ENCODE measurements around the gene ABTB1.

Gene ABTB1

GRCh38 chr3:127672429-127673190 is at the start of gene ABTB1:
ABTB1 (plus strand) TSS chr3:127672952; CDS start chr3:127673026, 74 bp downstream.
- peak; percentile 79 for DNase-seq (ENCODE audit: low spot score)

- DNase-seq (ENCODE audit: low spot score): no peak
Observed at GRCh38 chr3:127624063-127624462, 48.7 kb upstream of the ABTB1 start.

GRCh38 chr3:127625821-127626220 is 46.9 kb upstream of the ABTB1 start:
- DNase-seq (ENCODE audit: low spot score): no peak

DNA sequence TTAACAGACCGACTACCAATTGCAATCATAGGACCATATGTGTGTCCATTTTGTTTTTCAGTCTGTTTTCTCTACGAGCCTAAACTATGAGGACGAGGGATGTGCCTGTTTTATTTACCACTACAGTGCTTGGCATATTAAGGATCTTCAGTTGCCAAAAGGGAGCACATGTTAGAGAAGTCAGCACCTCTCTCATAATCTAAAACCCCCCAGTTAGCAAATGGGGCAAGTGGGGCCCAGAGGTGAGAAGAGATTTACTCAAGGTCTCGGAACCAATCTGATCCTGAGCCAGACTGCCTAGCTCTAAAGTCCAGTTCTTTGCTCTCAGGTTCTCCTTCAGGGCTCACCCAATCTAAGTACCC is 44.3 kb upstream of the ABTB1 start:
- no peak for DNase-seq (ENCODE audit: low spot score)

DNA sequence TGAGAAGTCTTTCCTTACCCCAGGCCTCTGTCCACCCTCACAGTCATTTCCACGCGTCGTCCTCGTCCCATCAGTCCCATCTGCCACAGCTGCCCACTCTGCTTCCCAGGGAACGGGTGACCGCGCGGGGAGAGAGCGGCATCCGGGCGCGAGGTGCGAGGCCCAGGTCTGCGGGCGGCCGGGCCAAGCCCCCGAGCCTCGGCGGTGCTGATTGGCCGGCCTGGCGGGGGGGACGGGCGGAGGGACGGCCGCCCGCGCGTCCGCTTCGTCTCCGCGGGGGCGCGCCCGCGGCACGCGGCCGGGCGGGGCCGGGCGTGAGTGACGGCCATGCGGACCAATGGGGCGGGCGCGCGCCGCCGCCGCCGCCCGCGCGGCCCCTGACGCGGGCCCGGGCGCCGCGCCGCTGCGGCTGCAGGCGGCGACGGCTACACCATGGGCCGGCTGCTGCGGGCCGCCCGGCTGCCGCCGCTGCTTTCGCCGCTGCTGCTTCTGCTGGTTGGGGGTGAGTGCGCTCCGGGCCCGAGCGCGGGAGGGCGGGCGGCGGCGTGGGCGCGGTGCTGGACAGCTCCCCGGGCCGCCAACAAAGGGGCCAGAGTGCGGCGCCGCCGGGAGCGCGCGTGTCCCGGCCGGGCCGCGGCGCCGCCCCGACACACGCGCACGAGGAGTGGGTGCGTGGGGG is 43.8 kb upstream of the ABTB1 start, which contains the start of gene PODXL2:
TSS of gene PODXL2 (plus strand) at position 398 of the 679 bp plus-strand sequence. CDS start at position 433, 35 bp downstream.
- DNase-seq (ENCODE audit: low spot score): peak; percentile 55

DNA sequence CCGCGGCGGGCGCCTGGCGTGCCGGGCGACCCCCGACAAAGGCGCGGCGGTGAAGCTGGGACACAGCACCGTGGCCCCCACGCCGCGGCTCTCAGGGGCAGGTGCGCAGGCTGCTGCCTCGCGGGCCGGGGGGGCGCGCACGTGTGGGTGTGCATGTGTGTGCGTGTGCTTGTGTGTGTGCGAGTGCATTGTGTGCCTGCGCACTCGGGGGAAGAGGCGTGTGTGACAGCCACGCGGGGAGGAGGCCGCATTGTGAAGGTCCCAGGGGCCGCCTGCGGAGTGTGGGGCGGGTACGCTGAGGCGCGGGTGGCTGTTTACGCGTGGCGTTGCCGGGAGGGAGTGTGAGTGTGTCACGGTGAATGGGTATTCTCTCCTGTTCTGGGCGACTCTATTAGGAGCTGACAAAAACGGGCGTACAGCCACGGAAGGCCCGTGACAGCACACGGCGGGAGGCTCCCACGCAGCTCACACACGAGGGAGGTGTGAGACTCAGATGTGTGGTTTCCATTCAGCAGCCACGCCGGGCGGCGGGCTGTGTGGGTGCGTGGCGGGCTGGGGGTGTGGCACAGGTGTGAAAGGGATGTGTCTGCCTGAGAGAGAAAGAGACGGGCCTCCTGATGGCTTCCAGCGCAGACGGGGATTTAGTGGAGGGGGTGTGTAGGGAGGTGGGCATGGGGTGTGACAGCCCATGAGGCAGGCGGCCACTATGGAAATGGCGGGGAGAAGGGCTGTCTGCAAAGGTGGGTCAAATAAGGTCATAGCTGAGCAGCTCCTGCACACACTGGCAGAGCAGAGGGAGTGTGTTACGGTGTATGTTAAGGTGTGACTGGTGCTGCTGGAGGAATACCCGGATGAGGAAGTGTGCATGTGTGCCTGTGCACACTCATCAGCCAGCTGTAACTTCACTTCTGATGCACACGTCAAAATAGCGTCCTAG is 43.0 kb upstream of the ABTB1 start:
- no peak for DNase-seq (ENCODE audit: low spot score)

- DNase-seq (ENCODE audit: low spot score): no peak
Observed at GRCh38 chr3:127630811-127631714, 41.7 kb upstream of the ABTB1 start.

GRCh38 chr3:127632035-127632820 is 40.5 kb upstream of the ABTB1 start:
- DNase-seq (ENCODE audit: low spot score): no peak

- DNase-seq (ENCODE audit: low spot score): no peak
Observed at GRCh38 chr3:127634653-127635052, 38.1 kb upstream of the ABTB1 start.

DNA sequence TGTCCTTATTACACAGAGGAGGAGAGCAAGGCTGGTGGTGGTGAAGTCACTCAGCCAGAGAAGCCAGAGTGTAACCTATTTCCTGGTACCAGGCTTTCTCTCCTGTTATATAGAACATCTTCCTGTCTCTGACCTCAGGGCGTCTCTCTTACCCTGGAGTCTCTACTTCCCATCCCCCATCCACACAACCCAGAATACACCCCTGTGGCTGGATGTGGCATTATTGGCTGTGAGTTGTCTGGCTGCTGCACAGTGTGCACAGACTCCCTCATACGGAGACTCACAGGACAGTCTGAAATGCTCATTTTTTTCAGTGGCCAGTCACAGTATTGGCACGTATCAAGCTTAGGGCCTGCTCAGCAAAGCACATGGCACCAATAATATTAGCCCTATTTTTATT is 35.2 kb upstream of the ABTB1 start:
- no peak for DNase-seq (ENCODE audit: low spot score)

DNA sequence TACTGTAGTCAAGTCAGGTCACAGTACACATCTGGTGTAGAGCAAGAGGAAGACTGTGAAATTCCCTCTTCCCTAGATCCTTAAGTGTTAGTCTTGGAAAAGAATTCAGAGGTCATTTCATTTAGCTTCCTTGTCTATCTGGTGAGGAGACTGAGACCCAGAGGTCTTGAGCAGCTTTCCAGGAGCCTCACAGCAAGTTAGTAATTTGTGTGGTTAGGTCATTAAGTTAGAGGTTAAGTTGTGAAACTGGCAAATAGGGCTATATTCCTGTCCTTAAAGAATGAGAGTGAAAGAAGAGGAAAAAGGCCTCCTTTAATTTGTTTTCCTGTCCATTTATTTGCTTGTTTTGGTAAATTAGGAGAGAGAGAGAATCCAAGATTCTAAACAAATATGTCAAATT is 34.8 kb upstream of the ABTB1 start:
- DNase-seq (ENCODE audit: low spot score): no peak

GRCh38 chr3:127639173-127640041 is 33.3 kb upstream of the ABTB1 start:
- DNase-seq (ENCODE audit: low spot score): no peak

DNA sequence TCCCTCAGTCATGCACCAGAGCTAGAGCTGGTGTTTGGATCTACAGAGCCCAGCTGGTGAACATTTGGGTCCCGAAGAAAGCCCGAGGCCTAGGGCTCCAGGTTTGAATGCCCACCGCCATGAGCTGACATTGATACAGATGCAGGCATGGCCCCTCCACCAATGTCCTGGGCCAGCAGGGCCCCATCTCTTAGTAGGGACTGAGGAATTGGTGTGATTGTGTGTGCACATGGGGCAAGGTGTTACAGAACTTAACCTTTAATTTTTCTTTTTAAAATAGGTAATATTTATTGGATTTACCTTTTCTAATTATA is 32.8 kb upstream of the ABTB1 start:
- no peak for DNase-seq (ENCODE audit: low spot score)

GRCh38 chr3:127644641-127645370 is 27.9 kb upstream of the ABTB1 start:
- no peak for DNase-seq (ENCODE audit: low spot score)

GRCh38 chr3:127645371-127646015 is 27.3 kb upstream of the ABTB1 start:
- DNase-seq (ENCODE audit: low spot score): no peak

GRCh38 chr3:127646501-127647046 is 26.2 kb upstream of the ABTB1 start:
- no peak for DNase-seq (ENCODE audit: low spot score)

DNA sequence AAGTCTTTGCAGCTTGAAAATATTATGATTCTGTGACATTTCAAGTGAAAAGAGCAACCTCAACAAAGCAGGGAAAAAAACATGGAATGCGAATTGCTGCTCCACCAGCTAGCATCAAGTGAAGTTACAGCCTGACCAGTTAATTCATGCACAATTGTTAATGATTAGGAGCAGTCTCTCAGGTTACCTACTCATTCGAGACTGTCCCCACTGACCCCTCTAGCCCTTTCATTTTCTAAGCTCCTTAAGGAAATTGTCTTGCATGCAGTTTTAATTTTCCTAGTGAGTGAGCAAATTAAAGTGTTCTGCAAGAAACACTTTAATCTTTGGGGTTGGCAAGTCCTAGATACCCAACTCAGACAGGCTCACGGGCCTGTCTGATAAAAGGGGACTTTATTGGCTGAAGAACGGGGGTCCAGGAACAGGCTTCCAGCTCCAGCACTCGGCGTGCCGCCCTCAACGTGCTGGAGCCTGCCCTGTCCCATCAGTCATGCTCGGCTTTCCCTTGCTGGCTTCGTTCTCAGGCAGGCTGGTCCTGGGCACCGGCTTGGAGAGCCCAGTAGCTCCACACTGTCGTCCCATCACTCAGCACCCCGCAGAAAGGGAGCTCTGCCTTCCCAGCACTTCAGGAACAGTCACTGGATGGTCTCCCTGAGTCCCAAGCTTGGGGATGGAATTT is 25.4 kb upstream of the ABTB1 start:
- DNase-seq (ENCODE audit: low spot score): no peak

DNA sequence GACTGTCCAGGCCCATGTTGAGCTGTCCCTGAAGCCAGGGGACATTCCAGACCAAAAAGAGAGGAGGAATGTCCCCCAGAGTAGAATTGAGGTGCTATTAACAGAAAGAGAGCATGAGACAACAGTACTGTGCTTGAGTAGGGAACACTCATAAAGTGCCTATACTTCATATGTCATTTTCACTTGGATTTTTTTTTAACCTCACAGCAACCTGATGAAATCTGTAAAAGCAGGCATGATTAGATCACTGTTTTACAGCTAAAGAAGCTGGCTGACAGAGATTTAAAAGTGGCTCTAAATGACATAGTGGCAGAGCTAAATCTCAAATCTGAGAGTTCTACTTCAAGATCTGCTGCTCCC is 24.9 kb upstream of the ABTB1 start:
- no peak for DNase-seq (ENCODE audit: low spot score)
